Measurements from ENCODE around the gene HIVEP3.
A peak's percentile ranks its signal among the peaks of the same experiment; 100 is the strongest.

Gene HIVEP3

DNA sequence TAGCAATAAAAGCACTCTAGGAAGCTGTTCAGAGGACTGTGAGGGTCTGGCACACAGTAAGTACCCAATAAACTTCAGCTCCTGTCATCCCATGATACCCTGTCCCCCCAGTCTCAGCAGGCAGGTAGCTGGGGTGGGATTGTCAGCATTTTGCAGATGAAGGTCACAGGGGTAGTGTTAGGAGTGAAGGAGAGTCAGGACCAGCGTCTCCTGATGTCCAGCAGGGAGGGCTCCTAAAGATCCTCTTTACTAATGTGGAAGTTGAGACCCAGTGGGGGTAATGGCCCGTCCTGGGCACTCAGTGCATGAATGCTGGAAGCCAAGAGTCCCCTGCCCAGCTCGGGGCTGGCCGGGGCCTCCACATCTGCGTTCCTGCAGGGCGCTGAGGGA is 402.9 kb downstream of the HIVEP3 start:
- no peak for DNase-seq (ENCODE audit: low spot score)

- DNase-seq (ENCODE audit: low spot score) = peak; percentile 89
Measured at GRCh38 chr1:41515131-41515678, 403.5 kb downstream of the HIVEP3 start.

DNA sequence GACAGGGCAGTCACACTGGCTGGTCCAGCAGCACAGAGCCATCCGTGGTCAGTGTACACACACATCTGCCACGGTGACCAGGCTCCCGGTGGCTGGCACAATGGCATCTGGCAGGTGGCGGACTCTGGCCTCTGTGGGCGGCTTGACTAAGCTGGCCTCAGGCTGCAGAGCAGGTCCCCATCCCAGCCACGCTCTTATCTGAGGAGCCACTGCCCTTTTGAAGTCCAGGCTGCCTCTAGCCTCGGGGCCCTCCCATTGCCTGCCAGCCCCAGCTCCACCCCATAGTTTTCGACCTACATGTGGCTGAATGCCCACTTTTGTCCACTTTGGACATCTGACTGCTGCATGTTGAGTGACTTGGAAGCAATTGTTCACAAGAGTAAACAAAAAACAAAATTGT is 404.3 kb downstream of the HIVEP3 start:
- DNase-seq (ENCODE audit: low spot score) = no peak

DNA sequence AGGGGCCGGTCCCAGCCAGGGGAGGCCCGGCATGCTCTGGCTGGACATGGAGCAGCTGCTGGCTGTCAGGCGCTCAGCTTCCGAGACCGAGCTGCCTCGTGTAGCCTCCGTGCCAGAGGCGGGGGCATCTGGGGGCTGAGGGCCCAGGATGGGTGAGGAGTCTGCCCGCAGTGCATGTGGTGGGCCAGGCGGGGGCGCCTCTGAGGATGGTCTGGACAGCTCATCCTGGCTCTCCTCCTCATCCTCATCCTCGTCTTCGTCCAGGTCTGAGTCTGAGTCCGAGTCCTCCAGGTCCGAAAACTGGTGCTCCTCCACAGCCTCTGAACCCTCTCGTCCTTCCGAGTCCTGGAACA is 405.4 kb downstream of the HIVEP3 start:
- DNase-seq (ENCODE audit: low spot score) = no peak

DNA sequence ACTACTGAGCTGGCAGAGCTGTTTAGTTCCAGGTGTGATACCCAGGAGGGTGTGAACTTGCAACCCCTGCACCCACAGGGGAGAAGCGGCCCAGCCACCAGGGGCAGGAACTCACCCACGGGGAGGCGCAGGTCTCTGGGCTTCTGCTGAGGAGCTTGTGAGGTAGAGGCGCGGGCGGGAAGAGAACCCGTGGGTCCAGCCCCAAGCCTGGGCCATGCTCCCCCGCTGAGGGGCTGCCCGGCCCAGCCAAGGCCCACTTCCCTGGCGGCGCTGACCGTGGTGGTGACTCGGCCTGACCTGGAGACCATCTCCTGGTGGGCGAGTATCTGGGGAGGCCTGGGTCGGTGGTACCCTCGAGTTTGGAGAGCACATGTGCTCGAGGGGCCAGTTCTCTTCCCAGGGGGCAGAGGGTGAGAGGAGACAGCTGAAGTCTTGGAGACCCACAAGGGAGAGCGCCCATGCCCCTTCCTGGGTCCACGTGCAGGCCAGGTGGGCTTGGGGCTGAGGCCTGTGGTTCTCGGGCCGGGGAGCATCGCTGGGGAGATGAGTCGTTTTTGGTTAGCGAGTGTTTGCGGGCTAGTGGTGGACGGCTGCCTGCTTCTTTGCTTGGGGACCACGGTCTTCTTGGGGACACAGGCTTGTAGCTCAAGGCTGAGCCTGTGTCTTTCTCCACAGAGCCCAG is 405.9 kb downstream of the HIVEP3 start:
- DNase-seq (ENCODE audit: low spot score) = no peak

DNA sequence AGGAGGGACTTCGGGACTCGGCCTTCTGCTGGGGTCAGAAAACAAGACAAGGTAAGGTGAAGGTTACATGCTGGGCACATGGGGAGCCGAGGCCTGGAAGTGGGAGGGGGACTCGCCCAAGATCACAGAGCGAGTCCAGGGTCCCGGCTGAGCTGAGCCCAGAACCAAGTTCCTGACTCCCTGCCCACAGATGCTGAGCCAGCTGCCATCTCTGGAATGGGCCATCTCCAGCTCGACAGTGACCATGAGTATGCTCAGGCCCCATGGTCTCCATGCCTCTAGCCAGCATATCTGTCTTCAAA is 407.5 kb downstream of the HIVEP3 start:
- DNase-seq (ENCODE audit: low spot score) = no peak

DNA sequence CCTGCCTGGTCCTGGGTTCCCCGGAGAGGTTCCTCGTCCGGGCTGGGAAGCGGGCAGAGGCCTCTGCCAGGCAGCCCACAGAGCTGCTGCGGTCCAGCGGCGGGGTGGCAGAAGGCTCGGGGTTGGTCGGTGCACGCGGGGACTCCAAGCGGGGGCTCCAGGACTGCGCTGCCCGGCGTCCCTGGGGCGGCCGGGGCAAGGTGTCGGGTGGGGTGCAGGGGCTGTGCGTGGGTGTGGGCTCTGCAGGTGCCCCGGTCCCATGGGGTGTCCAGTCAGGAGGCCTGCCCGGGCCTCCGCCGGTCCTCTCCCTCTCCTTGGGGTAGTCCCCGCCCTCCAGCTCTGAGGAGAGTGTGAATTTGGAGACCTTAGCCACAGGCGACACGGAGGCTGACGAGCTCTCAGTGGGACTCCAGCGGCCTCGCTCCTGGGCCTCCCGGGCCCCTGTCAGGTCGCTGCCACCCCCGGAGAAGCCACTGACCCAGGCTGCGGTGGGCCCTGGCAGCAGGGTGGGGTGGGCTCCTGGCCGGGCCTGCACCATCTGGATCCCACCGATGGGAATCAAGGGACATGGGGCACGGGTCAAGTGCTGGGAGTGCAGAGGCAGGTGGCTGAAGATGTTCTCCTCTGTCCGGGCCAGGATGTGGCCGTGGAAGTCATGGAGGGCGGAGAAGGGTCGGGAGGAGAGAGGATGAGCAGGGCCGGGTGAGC is 408.0 kb downstream of the HIVEP3 start:
- DNase-seq (ENCODE audit: low spot score) = no peak

DNA sequence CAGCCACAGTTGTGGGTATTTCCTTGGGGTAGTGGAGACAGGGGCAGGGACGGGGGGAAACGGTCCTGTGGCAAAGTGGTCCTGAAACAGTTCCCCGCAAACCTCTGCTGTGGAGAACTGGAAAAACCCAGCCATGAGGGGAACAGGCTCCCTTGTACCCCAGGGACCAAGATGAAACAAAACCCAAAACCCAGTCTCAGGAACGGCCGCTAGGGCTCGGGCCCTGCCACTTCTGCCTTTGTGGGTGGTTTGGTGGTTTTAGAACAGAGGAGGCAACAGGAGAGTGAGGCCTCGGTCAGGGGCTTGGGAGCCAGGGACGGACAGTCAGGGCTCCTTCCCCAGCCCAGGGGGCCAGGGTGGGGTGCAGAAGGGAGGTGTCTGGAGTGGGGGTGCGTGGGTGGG is 409.5 kb downstream of the HIVEP3 start:
- DNase-seq (ENCODE audit: low spot score) = no peak

GRCh38 chr1:41508290-41508689 is 410.4 kb downstream of the HIVEP3 start:
- no peak for DNase-seq (ENCODE audit: low spot score)

- DNase-seq (ENCODE audit: low spot score) = no peak
Measured at GRCh38 chr1:41507836-41508235, 410.9 kb downstream of the HIVEP3 start.

- no peak for DNase-seq (ENCODE audit: low spot score)
Measured at GRCh38 chr1:41507110-41507720, 411.5 kb downstream of the HIVEP3 start.

DNA sequence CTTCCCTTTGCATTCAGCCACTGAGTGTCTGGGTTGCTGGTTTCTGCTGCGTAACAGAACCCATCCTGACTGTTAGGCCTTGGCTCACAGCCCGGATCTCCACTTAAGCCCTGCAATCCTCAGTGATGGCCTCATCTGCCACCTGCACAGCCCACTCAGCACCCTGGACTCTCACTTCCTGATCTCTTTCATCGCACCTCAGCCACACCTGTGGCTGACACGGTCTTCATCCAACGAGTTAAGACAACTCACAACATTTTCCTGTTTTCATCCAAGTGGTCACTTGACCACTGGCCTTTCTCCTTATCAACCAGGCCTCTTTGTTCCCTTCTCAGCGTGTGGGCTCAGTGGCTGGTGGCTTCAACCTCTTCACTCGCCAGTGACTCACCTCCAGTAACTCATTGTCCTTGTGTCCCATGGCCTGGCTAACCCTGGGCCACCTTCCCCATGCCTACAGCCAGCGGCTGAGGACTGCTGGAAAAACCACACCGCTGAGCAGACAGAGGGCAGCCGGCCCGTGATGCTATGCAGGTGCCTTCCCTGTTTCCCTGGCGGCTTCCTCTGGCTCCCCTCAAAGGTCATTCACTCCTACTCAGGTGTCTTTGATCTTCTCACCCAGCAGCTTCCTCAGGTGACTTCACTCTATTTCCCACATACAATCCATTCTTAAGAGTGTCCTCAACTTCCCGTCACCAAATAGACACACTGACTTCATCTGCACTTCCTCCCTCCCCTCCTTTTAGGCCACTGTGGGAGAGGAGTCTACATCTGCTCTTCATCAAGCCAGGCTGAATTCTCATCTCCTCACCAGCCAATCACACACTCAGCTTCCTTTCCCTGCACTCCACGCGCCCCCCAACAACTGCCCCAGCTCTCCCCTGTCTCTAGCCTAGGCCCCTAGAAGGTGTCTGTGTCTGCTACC is 414.3 kb downstream of the HIVEP3 start:
- no peak for DNase-seq (ENCODE audit: low spot score)

GRCh38 chr1:41503538-41504113 is 415.1 kb downstream of the HIVEP3 start:
- DNase-seq (ENCODE audit: low spot score) = no peak

- DNase-seq (ENCODE audit: low spot score) = no peak
Measured at GRCh38 chr1:41502912-41503311, 415.8 kb downstream of the HIVEP3 start.

- no peak for DNase-seq (ENCODE audit: low spot score)
Measured at GRCh38 chr1:41501581-41501980, 417.1 kb downstream of the HIVEP3 start.

DNA sequence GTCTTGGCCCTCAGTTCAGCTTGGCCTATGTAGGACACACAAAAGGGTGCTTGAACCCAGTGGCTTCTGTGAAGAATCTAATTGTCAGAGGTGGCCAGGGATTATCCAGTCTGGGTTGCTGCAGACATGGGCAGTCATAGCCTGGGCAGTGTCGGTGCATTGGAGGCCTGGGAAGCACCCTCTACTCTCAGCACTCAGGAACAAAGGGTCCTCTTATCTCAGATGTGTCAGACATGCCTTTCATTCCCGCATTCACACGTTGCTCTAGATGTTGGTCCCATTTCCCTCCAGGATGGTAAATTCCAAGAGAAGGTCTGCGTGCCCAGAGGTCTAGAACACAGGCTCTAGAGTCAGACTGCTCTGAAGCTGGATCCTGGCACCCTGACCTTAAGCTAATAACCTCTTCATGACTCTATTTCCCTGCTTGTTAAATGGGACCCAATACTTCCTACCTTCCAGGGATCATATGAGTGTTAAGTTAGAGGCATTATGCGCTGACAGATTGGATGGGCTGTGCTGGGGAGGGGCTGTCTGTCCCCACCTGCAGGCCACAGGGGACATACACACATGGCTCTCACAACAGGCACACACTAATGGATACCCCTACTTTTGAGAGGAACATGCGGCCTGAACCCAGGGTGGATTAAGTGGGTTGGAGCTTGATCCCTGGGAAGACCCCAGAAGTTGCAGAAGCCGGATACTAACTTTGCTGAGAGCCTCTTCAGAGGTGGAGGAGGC is 417.8 kb downstream of the HIVEP3 start:
- DNase-seq (ENCODE audit: low spot score) = no peak

GRCh38 chr1:41500378-41500777 is 418.3 kb downstream of the HIVEP3 start:
- DNase-seq (ENCODE audit: low spot score) = no peak

GRCh38 chr1:41499591-41499990 is 419.1 kb downstream of the HIVEP3 start:
- DNase-seq (ENCODE audit: low spot score) = no peak

DNA sequence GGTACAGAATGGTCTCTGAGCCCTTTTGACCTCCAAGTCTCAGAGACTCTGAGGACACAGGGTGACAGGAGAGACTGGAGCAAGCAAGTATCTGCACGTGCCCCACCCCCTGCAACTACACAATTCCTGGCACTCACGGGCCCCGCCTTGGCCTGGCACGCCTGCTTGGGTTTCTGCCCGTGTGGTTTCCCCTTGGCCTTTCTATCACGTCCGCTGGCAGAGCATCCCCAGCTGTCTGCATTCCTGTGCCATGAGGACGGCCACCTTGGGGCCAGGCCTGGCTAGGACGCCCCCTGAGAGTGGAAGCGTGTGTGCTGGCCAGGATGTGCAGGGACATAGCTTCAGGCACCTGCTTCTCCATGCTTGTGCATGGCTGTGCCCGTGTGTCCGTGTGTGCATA is 419.9 kb downstream of the HIVEP3 start:
- DNase-seq (ENCODE audit: low spot score) = no peak

GRCh38 chr1:41498391-41498790 is 420.3 kb downstream of the HIVEP3 start:
- no peak for DNase-seq (ENCODE audit: low spot score)

DNA sequence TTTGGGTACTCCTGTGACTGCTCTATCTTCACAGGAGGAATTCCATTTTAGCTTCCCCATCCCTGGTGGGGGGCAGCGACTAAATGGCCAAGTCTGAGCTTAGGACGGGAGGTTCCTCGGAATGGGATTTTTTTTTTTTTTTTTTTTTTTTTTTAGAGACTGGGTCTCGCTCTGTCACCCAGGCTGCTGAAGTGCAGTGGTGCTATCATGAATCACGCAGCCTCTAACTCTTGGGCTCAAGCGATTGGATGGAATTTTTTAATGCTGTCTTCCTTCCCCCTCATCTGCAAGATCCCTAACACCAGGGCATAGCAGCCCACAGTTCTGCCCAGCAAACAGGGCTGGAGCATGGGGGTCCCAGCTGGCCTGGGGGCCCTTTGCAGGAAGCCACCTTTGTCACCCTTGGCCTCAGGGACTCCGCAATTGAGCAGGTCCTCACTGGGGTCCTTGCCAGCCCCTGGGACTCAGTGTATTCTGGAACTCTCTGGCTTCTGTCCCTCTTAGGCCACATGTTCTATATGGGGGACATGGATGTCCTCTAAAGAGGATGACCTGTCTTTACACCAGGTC is 421.2 kb downstream of the HIVEP3 start:
- DNase-seq (ENCODE audit: low spot score) = no peak
